ENCODE results near the gene MFSD2A. TPM values are rescaled to one million over a fixed set of nuclear protein-coding genes. Genes with fewer than 3 reads are reported as not detected.
A peak's percentile ranks its signal among the peaks of the same experiment; 100 is the strongest.

Gene MFSD2A
- total RNA-seq, 4 donors from 2014 or later = 20.4 to 49.1 (median 30.8) TPM

GRCh38 chr1:39969531-39970270 is 14.8 kb downstream of the MFSD2A start:
- Histone ChIP-seq H3K4me1 (peaks cover 15 to 44% (median 26%) of the 10 kb centered on the region in 3 donors), H3K4me3 (no peak overlapping the region), H3K9me3 (no peaks in the 10 kb centered on the region), H3K27ac (peak overlapping the region; percentile 67 to 82 (median 74)), H3K36me3 (peaks cover 0 to 43% (median 22%) of the 10 kb centered on the region in 3 donors), H3K27me3 (peaks cover 0 to 5% (median 0%) of the 10 kb centered on the region in 4 donors)
- 40 to 64% methylated on average over 5 to 8 of the region's 13 CpGs for WGBS, 2 donors
- TF ChIP-seq CTCF (IDR thresholded peaks at IDR 0.05) = no peak
- TF ChIP-seq POLR2A (IDR thresholded peaks at IDR 0.05) = no peak
- DNase-seq = no peak
- intact Hi-C loops (cut with DNase I) = loop anchor here (5.0 kb wide), 1 partner anchor 152 kb away; no protein-coding TSS in a partner anchor

GRCh38 chr1:39970274-39970673 is 15.3 kb downstream of the MFSD2A start:
- H3K4me1 ChIP-seq = peaks cover 15 to 44% (median 26%) of the 10 kb centered on the region in 3 donors
- WGBS, 2 donors = 30 to 56% methylated on average over 4 of the region's 4 CpGs
- TF ChIP-seq CTCF (IDR thresholded peaks at IDR 0.05) = no peak
- intact Hi-C loops (cut with DNase I) = loop anchor here (5.0 kb wide), 1 partner anchor 153 kb away; no protein-coding TSS in a partner anchor
- H3K4me3 ChIP-seq = no peak overlapping the region
- peak overlapping the region; percentile 47 to 82 (median 72) for H3K27ac ChIP-seq
- no peaks in the 10 kb centered on the region for H3K9me3 ChIP-seq
- peaks cover 0 to 5% (median 0%) of the 10 kb centered on the region in 4 donors for H3K27me3 ChIP-seq
- no peak for DNase-seq
- peaks cover 0 to 37% (median 22%) of the 10 kb centered on the region in 3 donors for H3K36me3 ChIP-seq

GRCh38 chr1:39971138-39971537 is 16.2 kb downstream of the MFSD2A start:
- Histone ChIP-seq H3K36me3 (peaks cover 0 to 29% (median 22%) of the 10 kb centered on the region in 3 donors), H3K9me3 (no peaks in the 10 kb centered on the region), H3K4me3 (no peak overlapping the region), H3K4me1 (peaks cover 15 to 44% (median 26%) of the 10 kb centered on the region in 3 donors), H3K27ac (no peak overlapping the region), H3K27me3 (peaks cover 0 to 5% (median 0%) of the 10 kb centered on the region in 4 donors)
- no peak for TF ChIP-seq CTCF (IDR thresholded peaks at IDR 0.05)
- no peak for TF ChIP-seq POLR2A (IDR thresholded peaks at IDR 0.05)
- intact Hi-C loops (cut with DNase I) = loop anchor here (5.0 kb wide), 1 partner anchor 154 kb away; no protein-coding TSS in a partner anchor
- WGBS, 2 donors = 83% methylated on average over 4 of the region's 4 CpGs
- DNase-seq = no peak

- TF ChIP-seq POLR2A (IDR thresholded peaks at IDR 0.05) (no peak), CTCF (IDR thresholded peaks at IDR 0.05) (peak; percentile 91 to 98 (median 97))
- Histone ChIP-seq H3K27ac (no peak overlapping the region), H3K36me3 (peaks cover 0 to 5% (median 4%) of the 10 kb centered on the region in 3 donors), H3K4me3 (no peak overlapping the region), H3K9me3 (no peaks in the 10 kb centered on the region), H3K4me1 (peaks cover 15 to 30% (median 20%) of the 10 kb centered on the region in 3 donors), H3K27me3 (peaks cover 0 to 5% (median 0%) of the 10 kb centered on the region in 4 donors)
- 31 to 32% methylated on average over 8 to 9 of the region's 9 CpGs for WGBS, 2 donors
- intact Hi-C loops (cut with DNase I) = loop anchor here (2.0 to 5.0 kb wide), 2 partner anchors 55 to 156 kb away; no protein-coding TSS in a partner anchor
- no peak for DNase-seq
Measured at GRCh38 chr1:39973503-39974135, 18.7 kb downstream of the MFSD2A start.

- TF ChIP-seq CTCF (IDR thresholded peaks at IDR 0.05) = no peak
- TF ChIP-seq POLR2A (IDR thresholded peaks at IDR 0.05) = no peak
- intact Hi-C loops (cut with DNase I) = no loop called here
- Histone ChIP-seq H3K4me3 (no peak overlapping the region), H3K27ac (no peak overlapping the region), H3K36me3 (no peaks in the 10 kb centered on the region), H3K4me1 (peaks cover 0 to 26% (median 6%) of the 10 kb centered on the region in 3 donors), H3K27me3 (peaks cover 0 to 5% (median 0%) of the 10 kb centered on the region in 4 donors), H3K9me3 (no peaks in the 10 kb centered on the region)
- 59 to 64% methylated on average over 8 of the region's 8 CpGs for WGBS, 2 donors
- no peak for DNase-seq
Measured at GRCh38 chr1:39976732-39977131, 21.8 kb downstream of the MFSD2A start.
